HEK293T (cell line): Measurements from ENCODE around the gene PCDHB9.

Experiments used
- ARNT ChIP-seq: fragments of 450-650 bp; IDR thresholded peaks from 2 replicates; pipeline ENCODE4 v1.6.1; 2017; ENCODE audit warnings: mild to moderate bottlenecking
- BHLHE40 ChIP-seq: fragments of 450-650 bp; IDR thresholded peaks from 2 replicates; pipeline ENCODE4 v1.6.1; 2016; ENCODE audit warnings: mild to moderate bottlenecking, moderate library complexity, borderline replicate concordance
- CTBP1 ChIP-seq: fragments of 450-650 bp; IDR thresholded peaks from 2 replicates; pipeline ENCODE4 v1.6.1; 2016; ENCODE audit warnings: borderline replicate concordance
- ELF4 ChIP-seq: fragments of 450-650 bp; IDR thresholded peaks from 2 replicates; pipeline ENCODE4 v1.6.1; 2017; ENCODE audit warnings: antibody characterized with exemption
- FOXA1 ChIP-seq: fragments of 450-650 bp; IDR thresholded peaks from 2 replicates; pipeline ENCODE4 v1.6.1; 2016; ENCODE audit warnings: mild to moderate bottlenecking
- FOXK2 ChIP-seq: fragments of 450-650 bp; IDR thresholded peaks from 2 replicates; pipeline ENCODE4 v1.6.1; 2016; ENCODE audit warnings: mild to moderate bottlenecking
- FOXM1 ChIP-seq: fragments of 450-650 bp; IDR thresholded peaks from 2 replicates; pipeline ENCODE4 v1.6.1; 2017; ENCODE audit warnings: mild to moderate bottlenecking, borderline replicate concordance
- L3MBTL2 ChIP-seq: fragments of 450-650 bp; conservative IDR thresholded peaks from 2 replicates; pipeline ENCODE4 v1.6.1; 2016; ENCODE audit warnings: mild to moderate bottlenecking
- NFRKB ChIP-seq: fragments of 450-650 bp; IDR thresholded peaks from 2 replicates; pipeline ENCODE4 v1.6.1; 2016; ENCODE audit warnings: mild to moderate bottlenecking, moderate library complexity
- SUZ12 ChIP-seq: fragments of 450-650 bp; IDR thresholded peaks from 2 replicates; pipeline ENCODE4 v1.6.1; 2016; ENCODE audit warnings: mild to moderate bottlenecking

- no peak for TF ChIP-seq FOXK2
- no peak for TF ChIP-seq SUZ12
- no peak for TF ChIP-seq ELF4
- TF ChIP-seq FOXM1 = no peak
- TF ChIP-seq BHLHE40 = no peak
- TF ChIP-seq ARNT = no peak
- TF ChIP-seq CTBP1 = no peak
- TF ChIP-seq L3MBTL2 = no peak
- no peak for TF ChIP-seq NFRKB
- TF ChIP-seq FOXA1 = no peak
Observed at GRCh38 chr5:141172381-141173204, 14.4 kb upstream of the PCDHB9 start, which contains the start of gene PCDHB7.
